ENCODE measurements around the gene WHRN. TPM values are rescaled to one million over a fixed set of nuclear protein-coding genes. Genes with fewer than 3 reads are reported as not detected.

Gene WHRN
- total RNA-seq, 2 donors from 2014 or later, result 2.6 to 8.2 TPM

- Histone ChIP-seq H3K4me1 (no peaks in the 10 kb centered on the region), H3K27me3 (no peaks in the 10 kb centered on the region), H3K4me3 (no peak overlapping the region), H3K9me3 (no peaks in the 10 kb centered on the region), H3K27ac (no peak overlapping the region), H3K36me3 (no peaks in the 10 kb centered on the region)
- DNase-seq (ENCODE audit: low spot score), result no peak
- TF ChIP-seq CTCF (IDR thresholded peaks at IDR 0.05), result no peak
Measured at GRCh38 chr9:114476891-114477469, 28.3 kb downstream of the WHRN start.

DNA sequence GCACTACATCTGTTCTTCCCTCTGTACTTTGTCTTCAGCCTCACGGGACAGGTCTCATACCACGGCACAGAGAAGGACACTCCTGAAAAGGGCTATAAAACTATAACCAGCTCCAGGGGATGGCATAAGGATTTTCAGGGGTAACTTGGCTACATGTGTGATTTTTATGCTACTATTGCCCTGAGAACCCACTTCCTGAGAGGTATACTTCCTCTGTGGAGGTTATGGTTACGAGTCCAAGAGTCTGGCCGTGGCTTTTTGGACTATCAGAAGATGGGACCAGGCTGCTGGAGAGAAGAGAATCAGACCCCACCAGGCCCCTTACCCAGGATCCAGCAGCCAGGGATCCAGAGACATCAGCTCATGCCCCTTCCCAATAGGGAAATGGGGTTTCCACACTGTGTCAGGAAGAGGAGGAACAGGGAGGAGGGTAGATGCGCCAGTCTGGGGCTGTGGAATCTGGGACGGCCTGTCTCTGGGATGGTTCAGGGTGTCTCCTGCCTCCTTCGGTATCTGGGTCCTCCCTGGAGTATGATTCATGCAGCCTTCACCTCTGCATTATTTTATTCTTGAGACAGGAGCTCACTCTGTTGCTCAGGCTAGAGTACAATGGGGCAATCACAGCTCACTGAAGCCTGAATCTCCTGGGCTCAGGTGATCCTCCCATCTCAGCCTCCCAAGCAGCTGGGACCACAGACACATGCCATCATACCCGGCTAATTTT, 29.7 kb downstream of the WHRN start:
- H3K27me3 ChIP-seq, result no peaks in the 10 kb centered on the region
- H3K36me3 ChIP-seq, result no peaks in the 10 kb centered on the region
- H3K27ac ChIP-seq, result no peak overlapping the region
- H3K4me1 ChIP-seq, result no peaks in the 10 kb centered on the region
- no peak for TF ChIP-seq CTCF (IDR thresholded peaks at IDR 0.05)
- no peaks in the 10 kb centered on the region for H3K9me3 ChIP-seq
- no peak overlapping the region for H3K4me3 ChIP-seq
- no peak for DNase-seq (ENCODE audit: low spot score)

DNA sequence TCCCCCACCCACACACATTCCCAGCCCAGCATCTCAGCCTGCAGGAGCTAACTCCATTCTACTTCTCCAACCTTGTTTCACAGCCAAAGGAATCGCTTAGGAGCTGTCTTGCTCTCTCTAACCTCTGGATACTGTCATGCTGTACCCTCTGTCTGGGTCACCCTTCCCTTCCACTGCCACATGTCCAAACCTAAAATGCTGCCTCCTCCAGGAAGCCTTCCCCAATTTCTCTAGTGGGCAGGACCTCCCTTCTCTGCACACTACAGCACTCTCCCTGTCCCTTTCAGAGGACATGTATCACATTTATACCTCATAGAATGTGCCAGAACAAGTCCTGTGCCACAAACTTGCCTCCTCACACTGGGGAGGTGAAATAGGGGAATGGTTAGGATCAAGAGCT, 30.8 kb downstream of the WHRN start:
- H3K4me3 ChIP-seq, result no peak overlapping the region
- peaks cover 0 to 5% of the 10 kb centered on the region in 2 donors for H3K9me3 ChIP-seq
- no peak for TF ChIP-seq CTCF (IDR thresholded peaks at IDR 0.05)
- DNase-seq (ENCODE audit: low spot score), result no peak
- H3K36me3 ChIP-seq, result no peaks in the 10 kb centered on the region
- no peaks in the 10 kb centered on the region for H3K27me3 ChIP-seq
- H3K27ac ChIP-seq, result no peak overlapping the region
- no peaks in the 10 kb centered on the region for H3K4me1 ChIP-seq

DNA sequence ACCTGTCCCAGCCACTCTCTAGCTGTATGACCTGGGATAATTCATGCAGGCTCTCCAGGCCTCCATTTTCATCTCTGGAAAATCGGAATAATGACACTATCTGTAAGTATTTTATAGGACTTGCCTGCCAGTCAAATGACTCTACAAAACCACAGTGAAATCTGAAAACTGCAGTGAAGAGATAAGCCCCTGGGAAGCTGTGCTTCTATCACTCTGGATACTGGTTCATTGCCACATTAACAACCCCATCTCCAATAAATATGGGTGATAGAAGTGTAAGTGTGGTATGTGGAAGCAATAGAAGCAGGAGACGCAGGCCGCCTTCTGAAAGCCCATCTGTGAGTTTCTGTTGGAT, 31.8 kb downstream of the WHRN start:
- peaks cover 0 to 5% of the 10 kb centered on the region in 2 donors for H3K9me3 ChIP-seq
- no peak overlapping the region for H3K27ac ChIP-seq
- no peak overlapping the region for H3K4me3 ChIP-seq
- no peaks in the 10 kb centered on the region for H3K27me3 ChIP-seq
- TF ChIP-seq CTCF (IDR thresholded peaks at IDR 0.05), result no peak
- no peaks in the 10 kb centered on the region for H3K4me1 ChIP-seq
- no peaks in the 10 kb centered on the region for H3K36me3 ChIP-seq
- DNase-seq (ENCODE audit: low spot score), result no peak

GRCh38 chr9:114472765-114473446, 32.4 kb downstream of the WHRN start:
- Histone ChIP-seq H3K9me3 (peaks cover 0 to 5% of the 10 kb centered on the region in 2 donors), H3K27ac (no peak overlapping the region), H3K36me3 (no peaks in the 10 kb centered on the region), H3K4me3 (no peak overlapping the region), H3K4me1 (no peaks in the 10 kb centered on the region), H3K27me3 (no peaks in the 10 kb centered on the region)
- TF ChIP-seq CTCF (IDR thresholded peaks at IDR 0.05), result no peak
- no peak for DNase-seq (ENCODE audit: low spot score)

Data from right atrium auricular region (tissue), 2 donors.